ENCODE measurements around the gene HOXD11. TPM values are rescaled to one million over a fixed set of nuclear protein-coding genes. Genes with fewer than 3 reads are reported as not detected.
A peak's percentile ranks its signal among the peaks of the same experiment; 100 is the strongest.

HOXD11 gene
- total RNA-seq, 2 donors from 2014 or later: not detected

DNA sequence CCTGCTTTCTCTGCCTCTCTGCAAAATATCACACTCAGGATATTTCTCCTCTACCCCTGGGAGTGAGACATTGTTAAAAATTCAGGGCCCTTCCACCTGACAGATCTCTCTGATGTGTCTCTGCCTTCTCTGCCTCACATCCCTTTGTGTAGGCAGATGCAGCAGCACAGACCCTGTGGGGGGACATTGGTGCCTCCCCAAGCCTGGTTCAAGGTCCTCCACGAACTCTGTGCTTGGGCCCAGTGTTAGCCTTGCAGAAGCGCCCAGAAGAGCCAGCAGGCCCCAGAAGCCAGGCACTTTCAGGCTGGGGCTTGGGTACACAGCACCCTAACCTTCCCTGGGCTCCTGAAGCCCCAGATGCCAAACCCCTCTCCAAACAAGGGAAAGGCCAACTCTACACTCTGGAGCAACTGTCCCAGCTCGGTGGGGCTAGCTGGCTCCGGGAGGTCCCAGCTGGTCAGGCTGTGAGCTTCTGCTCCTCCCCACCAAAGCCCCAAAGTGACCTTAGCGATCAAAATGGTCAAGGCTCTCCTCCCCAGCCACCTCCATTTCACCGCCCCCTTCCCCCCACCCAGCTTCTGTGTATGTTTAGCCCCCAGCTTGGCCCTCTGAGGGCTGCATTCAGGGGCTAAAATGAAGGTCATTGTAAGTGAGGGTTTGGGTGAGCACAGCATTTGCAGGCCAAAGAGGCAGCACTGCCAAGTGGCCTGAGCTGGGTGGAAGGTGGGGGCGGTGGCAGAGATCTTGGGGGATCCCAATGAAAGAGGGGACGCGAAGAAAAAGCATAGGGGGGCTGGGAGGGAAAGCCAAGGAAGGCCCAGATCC, 18.1 kb downstream of the HOXD11 start:
- peaks cover 0 to 64% of the 10 kb centered on the region in 2 donors for H3K27me3 ChIP-seq
- H3K4me3 ChIP-seq: no peak overlapping the region
- H3K27ac ChIP-seq: no peak overlapping the region
- 11 to 21% methylated on average over 9 of the region's 9 CpGs for WGBS, 2 donors
- DNase-seq (no peak), ATAC-seq (no peak)
- intact Hi-C loops (cut with DNase I): loop anchor here (5.0 to 10.0 kb wide), 2 partner anchors 517 to 690 kb away; no protein-coding TSS in a partner anchor
- TF ChIP-seq POLR2A (IDR thresholded peaks at IDR 0.05): no peak
- TF ChIP-seq, protein P1, sequence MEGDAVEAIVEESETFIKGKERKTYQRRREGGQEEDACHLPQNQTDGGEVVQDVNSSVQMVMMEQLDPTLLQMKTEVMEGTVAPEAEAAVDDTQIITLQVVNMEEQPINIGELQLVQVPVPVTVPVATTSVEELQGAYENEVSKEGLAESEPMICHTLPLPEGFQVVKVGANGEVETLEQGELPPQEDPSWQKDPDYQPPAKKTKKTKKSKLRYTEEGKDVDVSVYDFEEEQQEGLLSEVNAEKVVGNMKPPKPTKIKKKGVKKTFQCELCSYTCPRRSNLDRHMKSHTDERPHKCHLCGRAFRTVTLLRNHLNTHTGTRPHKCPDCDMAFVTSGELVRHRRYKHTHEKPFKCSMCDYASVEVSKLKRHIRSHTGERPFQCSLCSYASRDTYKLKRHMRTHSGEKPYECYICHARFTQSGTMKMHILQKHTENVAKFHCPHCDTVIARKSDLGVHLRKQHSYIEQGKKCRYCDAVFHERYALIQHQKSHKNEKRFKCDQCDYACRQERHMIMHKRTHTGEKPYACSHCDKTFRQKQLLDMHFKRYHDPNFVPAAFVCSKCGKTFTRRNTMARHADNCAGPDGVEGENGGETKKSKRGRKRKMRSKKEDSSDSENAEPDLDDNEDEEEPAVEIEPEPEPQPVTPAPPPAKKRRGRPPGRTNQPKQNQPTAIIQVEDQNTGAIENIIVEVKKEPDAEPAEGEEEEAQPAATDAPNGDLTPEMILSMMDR (IDR thresholded peaks at IDR 0.05): no peak
- no peaks in the 10 kb centered on the region for H3K9me3 ChIP-seq
- peaks cover 19% of the 10 kb centered on the region for H3K4me1 ChIP-seq
- H3K36me3 ChIP-seq (replicated peaks in 1 of 2; ENCODE audit: insufficient read depth in 1 of 2, low read depth in 2 of 2): no peaks in the 10 kb centered on the region

DNA sequence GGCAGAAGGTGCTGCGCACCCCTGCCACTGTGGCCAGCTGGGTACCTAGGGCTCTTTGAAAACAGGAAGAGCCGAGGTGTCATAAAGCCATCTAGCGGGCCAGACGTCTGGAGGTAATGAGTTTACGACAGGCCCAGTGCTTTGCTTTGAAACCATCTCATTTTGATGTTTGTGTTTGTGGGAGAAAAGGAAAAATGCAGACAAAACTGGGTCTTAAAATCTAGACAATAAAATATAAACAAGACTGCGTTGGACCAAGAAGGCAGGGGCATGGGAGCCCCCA, 18.6 kb downstream of the HOXD11 start:
- no peaks in the 10 kb centered on the region for H3K36me3 ChIP-seq (replicated peaks in 1 of 2; ENCODE audit: insufficient read depth in 1 of 2, low read depth in 2 of 2)
- TF ChIP-seq POLR2A (IDR thresholded peaks at IDR 0.05): no peak
- TF ChIP-seq, protein P1 (IDR thresholded peaks at IDR 0.05): no peak
- no peaks in the 10 kb centered on the region for H3K9me3 ChIP-seq
- peaks cover 24% of the 10 kb centered on the region for H3K4me1 ChIP-seq
- intact Hi-C loops (cut with DNase I): loop anchor here (5.0 to 10.0 kb wide), 2 partner anchors 517 to 689 kb away; no protein-coding TSS in a partner anchor
- WGBS, 2 donors: 14 to 17% methylated on average over 6 of the region's 6 CpGs
- no peak for ATAC-seq
- no peak overlapping the region for H3K4me3 ChIP-seq
- no peak for DNase-seq
- no peak overlapping the region for H3K27ac ChIP-seq
- H3K27me3 ChIP-seq: peaks cover 0 to 64% of the 10 kb centered on the region in 2 donors

DNA sequence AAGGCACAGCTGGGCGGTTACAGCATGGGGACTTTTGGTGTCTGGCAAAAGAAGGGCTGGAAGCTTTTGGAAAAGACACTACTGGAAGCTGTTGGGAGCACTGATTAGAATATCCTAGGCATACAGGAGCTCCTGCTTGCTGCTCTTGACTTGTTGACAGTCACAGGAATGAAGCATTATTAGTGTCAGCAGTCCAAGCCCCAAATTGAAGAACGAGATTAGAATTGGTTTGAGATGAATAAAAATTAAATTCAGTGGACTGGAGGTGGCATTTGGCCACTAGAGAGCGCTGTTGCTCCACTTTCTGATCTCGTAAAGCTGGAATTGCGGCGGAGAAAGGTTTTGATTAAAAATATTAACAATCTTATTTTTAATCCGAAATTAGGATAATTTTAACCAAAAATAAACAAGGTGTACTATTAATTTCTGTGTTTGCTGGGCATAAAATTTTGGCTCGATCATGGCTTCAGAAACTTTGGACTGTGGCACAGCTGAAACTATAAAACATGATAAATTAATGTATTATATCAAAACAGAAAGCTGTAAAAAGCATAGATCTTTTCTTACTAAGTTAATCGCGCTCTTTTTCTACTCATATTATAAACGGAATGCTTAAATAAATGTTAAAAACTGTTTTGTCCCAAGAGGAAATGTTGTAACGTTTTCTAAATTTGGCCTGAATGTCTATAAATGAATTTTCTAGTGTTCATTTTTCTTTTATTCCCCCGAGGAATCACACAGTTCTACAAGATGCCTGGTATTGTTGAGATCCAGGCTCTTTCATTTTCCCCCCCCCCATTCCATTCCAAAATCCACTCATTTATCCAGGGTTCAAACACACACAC, 20.1 kb downstream of the HOXD11 start:
- DNase-seq (peak; percentile 70 to 80 (median 74)), ATAC-seq (no peak)
- no peaks in the 10 kb centered on the region for H3K36me3 ChIP-seq (replicated peaks in 1 of 2; ENCODE audit: insufficient read depth in 1 of 2, low read depth in 2 of 2)
- TF ChIP-seq, protein P1 (IDR thresholded peaks at IDR 0.05): peak; percentile 54 to 99 (median 87)
- no peak for TF ChIP-seq POLR2A (IDR thresholded peaks at IDR 0.05)
- no peak overlapping the region for H3K27ac ChIP-seq
- H3K4me1 ChIP-seq: peaks cover 23% of the 10 kb centered on the region
- H3K4me3 ChIP-seq: no peak overlapping the region
- no peaks in the 10 kb centered on the region for H3K9me3 ChIP-seq
- WGBS, 2 donors: 1 to 3% methylated on average over 13 of the region's 13 CpGs
- H3K27me3 ChIP-seq: peaks cover 0 to 62% of the 10 kb centered on the region in 2 donors
- intact Hi-C loops (cut with DNase I): loop anchor here (5.0 to 10.0 kb wide), 2 partner anchors 515 to 688 kb away; no protein-coding TSS in a partner anchor

DNA sequence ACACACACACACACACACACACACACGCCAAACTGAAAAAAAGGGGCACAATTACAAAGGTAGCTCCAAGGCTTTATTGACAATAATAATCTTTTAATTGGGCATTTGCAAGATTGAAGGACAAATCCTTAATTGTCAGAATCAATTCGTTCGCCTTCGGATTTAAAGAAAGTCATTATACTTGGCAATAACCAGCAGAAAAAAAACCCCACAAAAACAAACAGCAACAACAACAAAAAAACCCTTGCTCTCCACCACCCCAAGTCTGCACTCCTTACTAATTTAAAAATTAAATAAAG, 20.6 kb downstream of the HOXD11 start:
- DNase-seq: no peak
- H3K9me3 ChIP-seq: no peaks in the 10 kb centered on the region
- no peak overlapping the region for H3K4me3 ChIP-seq
- 13 to 14% methylated on average over 4 of the region's 4 CpGs for WGBS, 2 donors
- no peak for TF ChIP-seq POLR2A (IDR thresholded peaks at IDR 0.05)
- TF ChIP-seq, protein P1 (IDR thresholded peaks at IDR 0.05): no peak
- H3K4me1 ChIP-seq: peaks cover 17% of the 10 kb centered on the region
- H3K27ac ChIP-seq: no peak overlapping the region
- no peaks in the 10 kb centered on the region for H3K36me3 ChIP-seq (replicated peaks in 1 of 2; ENCODE audit: insufficient read depth in 1 of 2, low read depth in 2 of 2)
- ATAC-seq: no peak
- intact Hi-C loops (cut with DNase I): loop anchor here (5.0 to 10.0 kb wide), 2 partner anchors 515 to 687 kb away; no protein-coding TSS in a partner anchor
- peaks cover 0 to 62% of the 10 kb centered on the region in 2 donors for H3K27me3 ChIP-seq

Data from body of pancreas (tissue), 4 donors.